Spinal cord (tissue), 10 donors: ENCODE results near the gene TRIP13. TPM values are rescaled to one million over a fixed set of nuclear protein-coding genes. Genes with fewer than 3 reads are reported as not detected.

Experiments
- DNase-seq, 6 donors: peaks; one replicate each; pipeline versions ENCODE4 v3.0.0 to v3.0.0-alpha.2; 2013 to 2015; ENCODE audit warnings: low spot score in 6 of 6, low read depth in 4 of 6
- H3K27ac ChIP-seq: one replicate; pipeline ENCODE4 v1.5.1; 2013; ENCODE audit warnings: low read depth, low read length, control low read depth
- H3K27me3 ChIP-seq: one replicate; pipeline ENCODE4 v1.6.1; 2013; ENCODE audit warnings: low read length; ENCODE audit not compliant: control insufficient read depth, insufficient read depth
- H3K36me3 ChIP-seq: one replicate; pipeline ENCODE4 v1.6.1; 2013; ENCODE audit warnings: low read length; ENCODE audit not compliant: control insufficient read depth, insufficient read depth
- H3K4me1 ChIP-seq: one replicate; pipeline ENCODE4 v1.6.1; 2013; ENCODE audit warnings: low read length; ENCODE audit not compliant: control insufficient read depth, insufficient read depth
- H3K4me3 ChIP-seq: one replicate; pipeline ENCODE4 v1.5.1; 2013; ENCODE audit warnings: low read depth, low read length, control low read depth
- H3K9me3 ChIP-seq: one replicate; pipeline ENCODE4 v1.6.1; 2013; ENCODE audit warnings: low read length; ENCODE audit not compliant: control insufficient read depth, insufficient read depth
- WGBS: methylation state at CpG from one replicate; pipeline ENCODE4 v1.1.5; 2013; ENCODE audit warnings: missing lambda C conversion rate; ENCODE audit not compliant: insufficient coverage; 5-methylcytosine and 5-hydroxymethylcytosine counted together
- polyA plus RNA-seq, 2 donors: library from polyadenylated mRNA; unstranded; fragments of 120-200 nt; gene quantifications; one replicate each; pipeline ENCODE4 v1.2.1, GENCODE V29; 2013; ENCODE audit not compliant: insufficient read length in 2 of 2
- total RNA-seq, 2 donors: library from RNA; depleted of rRNA in 1 of 2; stranded (reverse); fragments of 120-200 nt in 1 of 2; fragments of >200 nt in 1 of 2; gene quantifications; one replicate each; pipeline versions ENCODE4 v1.2.3 to v1.2.4, GENCODE V29; 2013 to 2014
- donor health status: healthy.

TRIP13 gene
- total and polyA plus RNA-seq, 4 donors: 5.8 to 10.4 (median 8.5) TPM

GRCh38 chr5:854217-854616, 38.5 kb upstream of the TRIP13 start:
- no peak for DNase-seq
- Histone ChIP-seq H3K36me3 (peaks cover 19% of the 10 kb centered on the region), H3K9me3 (no peaks in the 10 kb centered on the region), H3K27me3 (no peaks in the 10 kb centered on the region), H3K27ac (no peak overlapping the region), H3K4me1 (peaks cover 12% of the 10 kb centered on the region), H3K4me3 (no peak overlapping the region)
- 92% methylated on average over 13 of the region's 13 CpGs for WGBS

- Histone ChIP-seq H3K4me3 (no peak overlapping the region), H3K27ac (no peak overlapping the region), H3K4me1 (peaks cover 4% of the 10 kb centered on the region), H3K9me3 (no peaks in the 10 kb centered on the region), H3K36me3 (peaks cover 21% of the 10 kb centered on the region), H3K27me3 (no peaks in the 10 kb centered on the region)
- no peak for DNase-seq
- 90% methylated on average over 31 of the region's 32 CpGs for WGBS
Measured at GRCh38 chr5:854966-855743, 37.5 kb upstream of the TRIP13 start.

- H3K9me3 ChIP-seq: no peaks in the 10 kb centered on the region
Measured at GRCh38 chr5:855771-856530, 36.7 kb upstream of the TRIP13 start.

GRCh38 chr5:856531-857425, 35.9 kb upstream of the TRIP13 start:
- H3K9me3 ChIP-seq: no peaks in the 10 kb centered on the region
- no peak overlapping the region for H3K27ac ChIP-seq
- H3K4me1 ChIP-seq: no peaks in the 10 kb centered on the region
- H3K36me3 ChIP-seq: peaks cover 33% of the 10 kb centered on the region
- H3K4me3 ChIP-seq: no peak overlapping the region
- DNase-seq: no peak
- 95% methylated on average over 15 of the region's 16 CpGs for WGBS
- H3K27me3 ChIP-seq: no peaks in the 10 kb centered on the region

More at GRCh38 chr5:855771-856530, 36.7 kb upstream of the TRIP13 start:
- Histone ChIP-seq H3K4me3 (no peak overlapping the region), H3K27me3 (no peaks in the 10 kb centered on the region), H3K4me1 (no peaks in the 10 kb centered on the region), H3K27ac (no peak overlapping the region), H3K36me3 (peaks cover 24% of the 10 kb centered on the region)
- no peak for DNase-seq
- WGBS: 81% methylated on average over 21 of the region's 21 CpGs

GRCh38 chr5:858726-859125, 34.0 kb upstream of the TRIP13 start:
- WGBS: 69% methylated on average over 10 of the region's 11 CpGs
- no peaks in the 10 kb centered on the region for H3K9me3 ChIP-seq
- H3K27ac ChIP-seq: no peak overlapping the region
- peaks cover 52% of the 10 kb centered on the region for H3K36me3 ChIP-seq
- no peak for DNase-seq
- H3K27me3 ChIP-seq: no peaks in the 10 kb centered on the region
- H3K4me3 ChIP-seq: no peak overlapping the region
- no peaks in the 10 kb centered on the region for H3K4me1 ChIP-seq

- H3K9me3 ChIP-seq: no peaks in the 10 kb centered on the region
- no peak overlapping the region for H3K27ac ChIP-seq
- H3K4me3 ChIP-seq: no peak overlapping the region
- H3K27me3 ChIP-seq: no peaks in the 10 kb centered on the region
- H3K4me1 ChIP-seq: no peaks in the 10 kb centered on the region
- peaks cover 59% of the 10 kb centered on the region for H3K36me3 ChIP-seq
- WGBS: 85% methylated on average over 15 of the region's 16 CpGs
- DNase-seq: no peak
Measured at GRCh38 chr5:859391-859790, 33.3 kb upstream of the TRIP13 start.

GRCh38 chr5:859798-860296, 32.8 kb upstream of the TRIP13 start:
- Histone ChIP-seq H3K27ac (no peak overlapping the region), H3K36me3 (peaks cover 63% of the 10 kb centered on the region), H3K27me3 (no peaks in the 10 kb centered on the region), H3K9me3 (no peaks in the 10 kb centered on the region), H3K4me1 (no peaks in the 10 kb centered on the region), H3K4me3 (no peak overlapping the region)
- no peak for DNase-seq
- WGBS: 87% methylated on average over 16 of the region's 16 CpGs

GRCh38 chr5:860506-861150, 32.1 kb upstream of the TRIP13 start:
- DNase-seq: no peak
- Histone ChIP-seq H3K4me1 (no peaks in the 10 kb centered on the region), H3K27ac (no peak overlapping the region), H3K27me3 (no peaks in the 10 kb centered on the region), H3K4me3 (no peak overlapping the region), H3K36me3 (peaks cover 71% of the 10 kb centered on the region), H3K9me3 (no peaks in the 10 kb centered on the region)
- WGBS: 90% methylated on average over 13 of the region's 15 CpGs
